ENCODE measurements around the gene GALNT15.

GALNT15 gene

GRCh38 chr3:16140116-16140893, 34.2 kb upstream of the GALNT15 start:
- Mint-ChIP-seq H3K9me3 (peaks cover 75% of the 10 kb centered on the region), H3K27ac (no peak overlapping the region), H3K4me3 (no peak overlapping the region), H3K36me3 (ENCODE audit: low read depth) (peaks cover 18% of the 10 kb centered on the region), H3K4me1 (no peaks in the 10 kb centered on the region), H3K27me3 (ENCODE audit: low read depth, poor library complexity) (peaks cover 5% of the 10 kb centered on the region)
- DNase-seq = no peak
- TF ChIP-seq CTCF (IDR thresholded peaks at IDR 0.05) = no peak

GRCh38 chr3:16140894-16141285, 33.6 kb upstream of the GALNT15 start:
- H3K4me1 Mint-ChIP-seq = no peaks in the 10 kb centered on the region
- peaks cover 81% of the 10 kb centered on the region for H3K9me3 Mint-ChIP-seq
- H3K27me3 Mint-ChIP-seq (ENCODE audit: low read depth, poor library complexity) = peaks cover 8% of the 10 kb centered on the region
- peaks cover 18% of the 10 kb centered on the region for H3K36me3 Mint-ChIP-seq (ENCODE audit: low read depth)
- no peak for DNase-seq
- H3K27ac Mint-ChIP-seq = no peak overlapping the region
- H3K4me3 Mint-ChIP-seq = no peak overlapping the region
- TF ChIP-seq CTCF (IDR thresholded peaks at IDR 0.05) = no peak

- DNase-seq = no peak
- Mint-ChIP-seq H3K36me3 (ENCODE audit: low read depth) (peaks cover 13% of the 10 kb centered on the region), H3K27ac (no peak overlapping the region), H3K9me3 (peaks cover 72% of the 10 kb centered on the region), H3K27me3 (ENCODE audit: low read depth, poor library complexity) (peaks cover 6% of the 10 kb centered on the region), H3K4me1 (no peaks in the 10 kb centered on the region), H3K4me3 (no peak overlapping the region)
- no peak for TF ChIP-seq CTCF (IDR thresholded peaks at IDR 0.05)
Observed at GRCh38 chr3:16142350-16143025, 32.0 kb upstream of the GALNT15 start.

GRCh38 chr3:16143861-16144447, 30.5 kb upstream of the GALNT15 start:
- H3K27me3 Mint-ChIP-seq (ENCODE audit: low read depth, poor library complexity) = peaks cover 12% of the 10 kb centered on the region

GRCh38 chr3:16145176-16145575, 29.3 kb upstream of the GALNT15 start:
- H3K9me3 Mint-ChIP-seq = peaks cover 54% of the 10 kb centered on the region
- no peak for TF ChIP-seq CTCF (IDR thresholded peaks at IDR 0.05)
- no peak overlapping the region for H3K4me3 Mint-ChIP-seq
- H3K4me1 Mint-ChIP-seq = no peaks in the 10 kb centered on the region
- peaks cover 8% of the 10 kb centered on the region for H3K36me3 Mint-ChIP-seq (ENCODE audit: low read depth)
- H3K27ac Mint-ChIP-seq = no peak overlapping the region
- no peak for DNase-seq
- H3K27me3 Mint-ChIP-seq (ENCODE audit: low read depth, poor library complexity) = peaks cover 12% of the 10 kb centered on the region

More at GRCh38 chr3:16143861-16144447, 30.5 kb upstream of the GALNT15 start:
- Mint-ChIP-seq H3K36me3 (ENCODE audit: low read depth) (peaks cover 11% of the 10 kb centered on the region), H3K4me1 (no peaks in the 10 kb centered on the region), H3K4me3 (no peak overlapping the region), H3K9me3 (peaks cover 62% of the 10 kb centered on the region), H3K27ac (no peak overlapping the region)
- no peak for DNase-seq
- no peak for TF ChIP-seq CTCF (IDR thresholded peaks at IDR 0.05)
